Measurements from ENCODE around the gene MFAP4.

The MFAP4 gene

GRCh38 chr17:19336938-19337711 is 49.9 kb downstream of the MFAP4 start:
- no peaks in the 10 kb centered on the region for H3K9me3 ChIP-seq (ENCODE audit: low read depth, low read length)
- H3K9ac ChIP-seq (ENCODE audit: insufficient read length) = no peak overlapping the region
- H3K27ac ChIP-seq = no peak overlapping the region
- DNase-seq (ENCODE audit: low read depth, low spot score) = no peak
- TF ChIP-seq POLR2AphosphoS5 (IDR thresholded peaks at IDR 0.05; ENCODE audit: borderline replicate concordance, low read depth, low read length) (no peak), EZH2 (IDR thresholded peaks at IDR 0.05) (no peak), FOXP2 (optimal IDR thresholded peaks at IDR 0.05; ENCODE audit: control extremely low read depth, extremely low read length, insufficient read depth) (no peak)
- H3K36me3 ChIP-seq (ENCODE audit: insufficient read depth, low read length) = no peaks in the 10 kb centered on the region; the same call in 1 of the 2 replicates
- no peak overlapping the region for H3K4me3 ChIP-seq

DNA sequence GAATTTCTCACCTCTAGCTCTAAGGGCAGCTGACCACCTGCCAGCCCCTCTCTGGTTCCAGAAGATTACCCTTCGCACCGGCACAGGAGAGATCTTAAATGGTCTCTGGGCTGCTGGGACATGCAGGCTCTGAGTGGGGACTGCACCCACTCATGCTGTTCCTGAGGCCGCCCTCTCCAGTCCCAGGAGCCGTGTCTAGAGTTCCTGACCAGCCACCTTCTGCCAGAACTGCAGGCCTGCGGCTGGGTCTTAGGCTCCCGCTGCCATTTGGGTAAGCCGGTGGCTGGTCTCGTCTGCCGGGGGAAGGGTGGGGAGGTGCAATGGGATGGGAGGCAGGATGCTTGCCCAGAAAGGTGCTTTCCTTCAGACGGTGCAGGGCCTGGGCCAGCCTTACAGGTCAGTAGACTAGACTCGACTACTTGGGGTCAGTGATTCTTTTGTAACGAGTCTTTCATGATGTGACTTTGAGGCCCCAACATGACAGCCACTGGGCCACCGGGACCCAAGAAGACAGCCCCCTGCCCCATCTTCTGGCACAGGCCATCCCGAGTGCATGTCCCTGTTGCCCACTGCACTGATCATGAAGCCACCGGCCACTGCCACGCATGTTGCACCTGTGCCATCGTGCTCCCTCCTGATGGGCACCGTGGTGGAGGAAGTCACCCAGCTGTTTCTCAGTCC is 50.9 kb downstream of the MFAP4 start:
- Histone ChIP-seq H3K4me3 (no peak overlapping the region), H3K9ac (ENCODE audit: insufficient read length) (no peak overlapping the region), H3K36me3 (ENCODE audit: insufficient read depth, low read length) (no peaks in the 10 kb centered on the region; the same call in 1 of the 2 replicates), H3K27ac (no peak overlapping the region), H3K9me3 (ENCODE audit: low read depth, low read length) (no peaks in the 10 kb centered on the region)
- TF ChIP-seq POLR2AphosphoS5 (IDR thresholded peaks at IDR 0.05; ENCODE audit: borderline replicate concordance, low read depth, low read length) = no peak
- TF ChIP-seq FOXP2 (optimal IDR thresholded peaks at IDR 0.05; ENCODE audit: control extremely low read depth, extremely low read length, insufficient read depth) = no peak
- no peak for TF ChIP-seq EZH2 (IDR thresholded peaks at IDR 0.05)
- DNase-seq (ENCODE audit: low read depth, low spot score) = no peak

- H3K9me3 ChIP-seq (ENCODE audit: low read depth, low read length) = no peaks in the 10 kb centered on the region
- no peak overlapping the region for H3K9ac ChIP-seq (ENCODE audit: insufficient read length)
- H3K4me3 ChIP-seq = no peak overlapping the region
- no peak for TF ChIP-seq POLR2AphosphoS5 (IDR thresholded peaks at IDR 0.05; ENCODE audit: borderline replicate concordance, low read depth, low read length)
- TF ChIP-seq FOXP2 (optimal IDR thresholded peaks at IDR 0.05; ENCODE audit: control extremely low read depth, extremely low read length, insufficient read depth) = no peak
- no peak for TF ChIP-seq EZH2 (IDR thresholded peaks at IDR 0.05)
- no peak overlapping the region for H3K27ac ChIP-seq
- DNase-seq (ENCODE audit: low read depth, low spot score) = no peak
- no peaks in the 10 kb centered on the region; the same call in 1 of the 2 replicates for H3K36me3 ChIP-seq (ENCODE audit: insufficient read depth, low read length)
Observed at GRCh38 chr17:19334331-19334730, 52.7 kb downstream of the MFAP4 start.

GRCh38 chr17:19333736-19334290 is 53.2 kb downstream of the MFAP4 start:
- H3K4me3 ChIP-seq = no peak overlapping the region
- no peak overlapping the region for H3K9ac ChIP-seq (ENCODE audit: insufficient read length)
- no peaks in the 10 kb centered on the region for H3K9me3 ChIP-seq (ENCODE audit: low read depth, low read length)
- no peak for DNase-seq (ENCODE audit: low read depth, low spot score)
- H3K27ac ChIP-seq = no peak overlapping the region
- TF ChIP-seq FOXP2 (optimal IDR thresholded peaks at IDR 0.05; ENCODE audit: control extremely low read depth, extremely low read length, insufficient read depth) (no peak), POLR2AphosphoS5 (IDR thresholded peaks at IDR 0.05; ENCODE audit: borderline replicate concordance, low read depth, low read length) (no peak), EZH2 (IDR thresholded peaks at IDR 0.05) (no peak)
- H3K36me3 ChIP-seq (ENCODE audit: insufficient read depth, low read length) = no peaks in the 10 kb centered on the region; the same call in 1 of the 2 replicates
